ENCODE data around the gene ZNF333.
"Not testable (repeated sequence)": the region's sequence is repeated elsewhere in the genome, so short reads cannot be mapped to it uniquely, and the experiment has no call there.

The ZNF333 gene

GRCh38 chr19:14700711-14701375, 11.0 kb downstream of the ZNF333 start:
- no peak for DNase-seq

- no peak for DNase-seq
These were observed 14.0 kb downstream of the ZNF333 start for GRCh38 chr19:14703833-14704232.

- no peak for DNase-seq
These were observed 14.6 kb downstream of the ZNF333 start for GRCh38 chr19:14704450-14704849.

- DNase-seq, result no peak
These were observed 26.0 kb downstream of the ZNF333 start for GRCh38 chr19:14715841-14716240.

GRCh38 chr19:14718522-14719116, 28.8 kb downstream of the ZNF333 start:
- no peak for DNase-seq

- no peak for DNase-seq
These were observed 29.3 kb downstream of the ZNF333 start for GRCh38 chr19:14719162-14719561.

- no peak for DNase-seq
These were observed 32.3 kb downstream of the ZNF333 start for GRCh38 chr19:14722127-14722526.

- no peak for DNase-seq
These were observed 38.7 kb downstream of the ZNF333 start for GRCh38 chr19:14728595-14728994.

- no peak for DNase-seq
These were observed 41.4 kb downstream of the ZNF333 start for GRCh38 chr19:14731200-14731599.

GRCh38 chr19:14732510-14732909, 42.7 kb downstream of the ZNF333 start:
- DNase-seq, result no peak

- DNase-seq, result no peak
These were observed 43.7 kb downstream of the ZNF333 start for GRCh38 chr19:14733574-14733973.

GRCh38 chr19:14735915-14736314, 46.1 kb downstream of the ZNF333 start:
- DNase-seq, result no peak

- no peak for DNase-seq
These were observed 57.0 kb downstream of the ZNF333 start for GRCh38 chr19:14746886-14747285.

- no peak for DNase-seq
These were observed 58.8 kb downstream of the ZNF333 start for GRCh38 chr19:14748601-14749000.

- no peak for DNase-seq
These were observed 69.0 kb downstream of the ZNF333 start for GRCh38 chr19:14758816-14759215.

- no peak for DNase-seq
These were observed 71.8 kb downstream of the ZNF333 start for GRCh38 chr19:14761607-14762006.

- DNase-seq, result no peak
These were observed 72.3 kb downstream of the ZNF333 start for GRCh38 chr19:14762111-14762510.

GRCh38 chr19:14763497-14764145, 73.8 kb downstream of the ZNF333 start:
- no peak for DNase-seq

- DNase-seq, result no peak
These were observed 74.6 kb downstream of the ZNF333 start for GRCh38 chr19:14764401-14764800.

GRCh38 chr19:14765403-14765802, 75.6 kb downstream of the ZNF333 start:
- not testable (repeated sequence) for DNase-seq

- DNase-seq, result not testable (repeated sequence)
These were observed 76.0 kb downstream of the ZNF333 start for GRCh38 chr19:14765841-14766240.

GRCh38 chr19:14767466-14767971, 77.7 kb downstream of the ZNF333 start:
- no peak for DNase-seq

GRCh38 chr19:14768001-14768400, 78.2 kb downstream of the ZNF333 start:
- DNase-seq, result no peak

GRCh38 chr19:14769201-14769600, 79.4 kb downstream of the ZNF333 start:
- DNase-seq, result no peak

All from effector CD8-positive, alpha-beta T cell (primary cell).